OCI-LY1 (cell line): ENCODE results near the gene PRL.

Experiments
- EZH2 ChIP-seq: fragments of 200-600 bp; sonication (generic), shearing (Covaris generic); IDR thresholded peaks from 2 replicates; pipeline ENCODE4 v1.8.0; 2017; ENCODE audit warnings: borderline replicate concordance, mixed run types, mild to moderate bottlenecking, antibody characterized with exemption, low read length, moderate library complexity, mixed read lengths
- TF ChIP-seq, protein P1 (sequence below): fragments of 200-600 bp; sonication (generic), shearing (Covaris generic); IDR thresholded peaks from 2 replicates; pipeline ENCODE4 v1.5.1; 2017; ENCODE audit warnings: mild to moderate bottlenecking, antibody characterized with exemption, low read length, moderate library complexity, mixed read lengths

DNA sequence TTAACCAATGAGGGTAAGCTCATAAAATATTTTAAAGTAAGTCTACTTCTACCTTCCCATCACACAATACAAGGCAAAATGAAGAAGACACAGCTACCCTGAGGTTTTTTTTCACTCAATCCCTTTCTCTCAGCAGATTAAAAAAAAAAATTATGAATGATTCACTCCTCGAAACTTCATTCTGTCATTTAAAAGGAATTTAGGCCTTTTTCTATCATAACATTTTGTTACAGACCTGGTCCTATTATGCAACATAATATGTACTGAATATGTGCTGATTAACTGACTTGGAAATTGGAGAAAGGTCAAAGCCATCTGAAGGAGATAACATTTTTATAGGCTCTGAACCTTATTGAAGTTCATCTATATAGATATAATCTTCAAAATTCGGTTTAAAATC lies 45.5 kb downstream of the PRL start:
- TF ChIP-seq, protein P1, sequence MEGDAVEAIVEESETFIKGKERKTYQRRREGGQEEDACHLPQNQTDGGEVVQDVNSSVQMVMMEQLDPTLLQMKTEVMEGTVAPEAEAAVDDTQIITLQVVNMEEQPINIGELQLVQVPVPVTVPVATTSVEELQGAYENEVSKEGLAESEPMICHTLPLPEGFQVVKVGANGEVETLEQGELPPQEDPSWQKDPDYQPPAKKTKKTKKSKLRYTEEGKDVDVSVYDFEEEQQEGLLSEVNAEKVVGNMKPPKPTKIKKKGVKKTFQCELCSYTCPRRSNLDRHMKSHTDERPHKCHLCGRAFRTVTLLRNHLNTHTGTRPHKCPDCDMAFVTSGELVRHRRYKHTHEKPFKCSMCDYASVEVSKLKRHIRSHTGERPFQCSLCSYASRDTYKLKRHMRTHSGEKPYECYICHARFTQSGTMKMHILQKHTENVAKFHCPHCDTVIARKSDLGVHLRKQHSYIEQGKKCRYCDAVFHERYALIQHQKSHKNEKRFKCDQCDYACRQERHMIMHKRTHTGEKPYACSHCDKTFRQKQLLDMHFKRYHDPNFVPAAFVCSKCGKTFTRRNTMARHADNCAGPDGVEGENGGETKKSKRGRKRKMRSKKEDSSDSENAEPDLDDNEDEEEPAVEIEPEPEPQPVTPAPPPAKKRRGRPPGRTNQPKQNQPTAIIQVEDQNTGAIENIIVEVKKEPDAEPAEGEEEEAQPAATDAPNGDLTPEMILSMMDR = no peak
- no peak for TF ChIP-seq EZH2
